ENCODE results near the gene SLC22A23. TPM values are rescaled to one million over a fixed set of nuclear protein-coding genes. Genes with fewer than 3 reads are reported as not detected.

Gene SLC22A23
- total RNA-seq, 1 experiment from 2014 or later, result 38.2 TPM

DNA sequence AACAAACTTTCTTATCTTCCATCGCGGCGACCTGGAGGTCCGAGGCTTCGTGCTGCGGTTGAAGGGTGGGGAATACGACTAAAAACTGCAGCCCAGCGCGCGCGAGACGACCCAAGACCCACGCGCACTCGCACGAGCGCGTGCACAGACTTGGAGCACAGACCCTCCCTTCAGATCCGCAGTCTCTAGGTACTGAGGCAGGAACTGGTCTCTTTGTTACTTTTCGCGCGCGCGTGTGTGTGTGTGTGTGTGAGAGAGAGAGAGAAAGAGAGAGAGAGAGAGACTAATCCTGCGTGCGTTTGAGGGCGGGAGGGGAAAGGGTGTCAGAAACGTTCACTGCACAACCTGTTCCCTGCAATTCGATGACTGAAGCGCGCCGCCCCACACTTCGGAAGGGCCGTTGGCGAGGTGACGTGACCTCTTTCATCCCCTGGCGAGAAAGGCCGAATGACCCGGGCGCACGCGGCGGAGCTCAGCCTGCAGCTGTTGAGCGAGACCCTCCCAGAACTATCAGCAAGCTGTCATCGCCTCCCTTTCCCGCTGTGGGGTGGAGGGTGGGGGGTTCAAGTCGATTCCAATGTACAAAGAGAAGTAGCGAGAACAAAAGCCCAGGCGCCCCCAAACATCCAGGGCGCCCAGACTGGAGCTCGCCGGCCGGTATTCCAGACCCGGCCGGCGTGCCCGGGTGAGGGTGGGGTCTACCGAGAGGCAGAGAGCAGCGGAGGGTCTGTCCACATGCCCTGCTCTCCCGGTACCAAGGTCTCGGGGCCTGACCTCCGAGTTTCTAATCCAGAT is 227.9 kb downstream of the SLC22A23 start (continued):
- TF ChIP-seq, protein P1, sequence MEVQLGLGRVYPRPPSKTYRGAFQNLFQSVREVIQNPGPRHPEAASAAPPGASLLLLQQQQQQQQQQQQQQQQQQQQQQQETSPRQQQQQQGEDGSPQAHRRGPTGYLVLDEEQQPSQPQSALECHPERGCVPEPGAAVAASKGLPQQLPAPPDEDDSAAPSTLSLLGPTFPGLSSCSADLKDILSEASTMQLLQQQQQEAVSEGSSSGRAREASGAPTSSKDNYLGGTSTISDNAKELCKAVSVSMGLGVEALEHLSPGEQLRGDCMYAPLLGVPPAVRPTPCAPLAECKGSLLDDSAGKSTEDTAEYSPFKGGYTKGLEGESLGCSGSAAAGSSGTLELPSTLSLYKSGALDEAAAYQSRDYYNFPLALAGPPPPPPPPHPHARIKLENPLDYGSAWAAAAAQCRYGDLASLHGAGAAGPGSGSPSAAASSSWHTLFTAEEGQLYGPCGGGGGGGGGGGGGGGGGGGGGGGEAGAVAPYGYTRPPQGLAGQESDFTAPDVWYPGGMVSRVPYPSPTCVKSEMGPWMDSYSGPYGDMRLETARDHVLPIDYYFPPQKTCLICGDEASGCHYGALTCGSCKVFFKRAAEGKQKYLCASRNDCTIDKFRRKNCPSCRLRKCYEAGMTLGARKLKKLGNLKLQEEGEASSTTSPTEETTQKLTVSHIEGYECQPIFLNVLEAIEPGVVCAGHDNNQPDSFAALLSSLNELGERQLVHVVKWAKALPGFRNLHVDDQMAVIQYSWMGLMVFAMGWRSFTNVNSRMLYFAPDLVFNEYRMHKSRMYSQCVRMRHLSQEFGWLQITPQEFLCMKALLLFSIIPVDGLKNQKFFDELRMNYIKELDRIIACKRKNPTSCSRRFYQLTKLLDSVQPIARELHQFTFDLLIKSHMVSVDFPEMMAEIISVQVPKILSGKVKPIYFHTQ (CRISPR knock-in tag; IDR thresholded peaks at IDR 0.05), result no peak
- TF ChIP-seq NR2C2 (CRISPR knock-in tag; IDR thresholded peaks at IDR 0.05), result peak; percentile 51; the same call in 1 of the 2 replicates
- TF ChIP-seq, protein P2, sequence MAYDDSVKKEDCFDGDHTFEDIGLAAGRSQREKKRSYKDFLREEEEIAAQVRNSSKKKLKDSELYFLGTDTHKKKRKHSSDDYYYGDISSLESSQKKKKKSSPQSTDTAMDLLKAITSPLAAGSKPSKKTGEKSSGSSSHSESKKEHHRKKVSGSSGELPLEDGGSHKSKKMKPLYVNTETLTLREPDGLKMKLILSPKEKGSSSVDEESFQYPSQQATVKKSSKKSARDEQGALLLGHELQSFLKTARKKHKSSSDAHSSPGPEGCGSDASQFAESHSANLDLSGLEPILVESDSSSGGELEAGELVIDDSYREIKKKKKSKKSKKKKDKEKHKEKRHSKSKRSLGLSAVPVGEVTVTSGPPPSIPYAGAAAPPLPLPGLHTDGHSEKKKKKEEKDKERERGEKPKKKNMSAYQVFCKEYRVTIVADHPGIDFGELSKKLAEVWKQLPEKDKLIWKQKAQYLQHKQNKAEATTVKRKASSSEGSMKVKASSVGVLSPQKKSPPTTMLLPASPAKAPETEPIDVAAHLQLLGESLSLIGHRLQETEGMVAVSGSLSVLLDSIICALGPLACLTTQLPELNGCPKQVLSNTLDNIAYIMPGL (CRISPR knock-in tag; IDR thresholded peaks at IDR 0.05), result no peak
- TF ChIP-seq USF1 (CRISPR knock-in tag; IDR thresholded peaks at IDR 0.05), result no peak
- no peak for TF ChIP-seq SOX15 (CRISPR knock-in tag; IDR thresholded peaks at IDR 0.05)
- no peak for TF ChIP-seq JUN (CRISPR knock-in tag; IDR thresholded peaks at IDR 0.05)
- TF ChIP-seq OVOL2 (CRISPR knock-in tag; IDR thresholded peaks at IDR 0.05; ENCODE audit: borderline replicate concordance), result no peak
- TF ChIP-seq HMGA2 (CRISPR knock-in tag; IDR thresholded peaks at IDR 0.05), result no peak
- no peak for TF ChIP-seq SMAD3 (CRISPR knock-in tag; IDR thresholded peaks at IDR 0.05; ENCODE audit: borderline replicate concordance)
- no peak for TF ChIP-seq RORB (CRISPR knock-in tag; IDR thresholded peaks at IDR 0.05)
- TF ChIP-seq PRRX2 (CRISPR knock-in tag; IDR thresholded peaks at IDR 0.05), result no peak
- peak; percentile 25; the same call in 1 of the 2 replicates for TF ChIP-seq MYBL2 (CRISPR knock-in tag; IDR thresholded peaks at IDR 0.05)
- no peak for TF ChIP-seq NR1H2 (CRISPR knock-in tag; IDR thresholded peaks at IDR 0.05)
- TF ChIP-seq, protein P3, sequence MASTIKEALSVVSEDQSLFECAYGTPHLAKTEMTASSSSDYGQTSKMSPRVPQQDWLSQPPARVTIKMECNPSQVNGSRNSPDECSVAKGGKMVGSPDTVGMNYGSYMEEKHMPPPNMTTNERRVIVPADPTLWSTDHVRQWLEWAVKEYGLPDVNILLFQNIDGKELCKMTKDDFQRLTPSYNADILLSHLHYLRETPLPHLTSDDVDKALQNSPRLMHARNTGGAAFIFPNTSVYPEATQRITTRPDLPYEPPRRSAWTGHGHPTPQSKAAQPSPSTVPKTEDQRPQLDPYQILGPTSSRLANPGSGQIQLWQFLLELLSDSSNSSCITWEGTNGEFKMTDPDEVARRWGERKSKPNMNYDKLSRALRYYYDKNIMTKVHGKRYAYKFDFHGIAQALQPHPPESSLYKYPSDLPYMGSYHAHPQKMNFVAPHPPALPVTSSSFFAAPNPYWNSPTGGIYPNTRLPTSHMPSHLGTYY (CRISPR knock-in tag; IDR thresholded peaks at IDR 0.05), result no peak
- TF ChIP-seq, protein P4, sequence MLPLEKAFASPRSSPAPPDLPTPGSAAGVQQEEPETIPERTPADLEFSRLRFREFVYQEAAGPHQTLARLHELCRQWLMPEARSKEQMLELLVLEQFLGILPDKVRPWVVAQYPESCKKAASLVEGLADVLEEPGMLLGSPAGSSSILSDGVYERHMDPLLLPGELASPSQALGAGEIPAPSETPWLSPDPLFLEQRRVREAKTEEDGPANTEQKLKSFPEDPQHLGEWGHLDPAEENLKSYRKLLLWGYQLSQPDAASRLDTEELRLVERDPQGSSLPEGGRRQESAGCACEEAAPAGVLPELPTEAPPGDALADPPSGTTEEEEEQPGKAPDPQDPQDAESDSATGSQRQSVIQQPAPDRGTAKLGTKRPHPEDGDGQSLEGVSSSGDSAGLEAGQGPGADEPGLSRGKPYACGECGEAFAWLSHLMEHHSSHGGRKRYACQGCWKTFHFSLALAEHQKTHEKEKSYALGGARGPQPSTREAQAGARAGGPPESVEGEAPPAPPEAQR (CRISPR knock-in tag; IDR thresholded peaks at IDR 0.05), result no peak
- TF ChIP-seq, protein P5, sequence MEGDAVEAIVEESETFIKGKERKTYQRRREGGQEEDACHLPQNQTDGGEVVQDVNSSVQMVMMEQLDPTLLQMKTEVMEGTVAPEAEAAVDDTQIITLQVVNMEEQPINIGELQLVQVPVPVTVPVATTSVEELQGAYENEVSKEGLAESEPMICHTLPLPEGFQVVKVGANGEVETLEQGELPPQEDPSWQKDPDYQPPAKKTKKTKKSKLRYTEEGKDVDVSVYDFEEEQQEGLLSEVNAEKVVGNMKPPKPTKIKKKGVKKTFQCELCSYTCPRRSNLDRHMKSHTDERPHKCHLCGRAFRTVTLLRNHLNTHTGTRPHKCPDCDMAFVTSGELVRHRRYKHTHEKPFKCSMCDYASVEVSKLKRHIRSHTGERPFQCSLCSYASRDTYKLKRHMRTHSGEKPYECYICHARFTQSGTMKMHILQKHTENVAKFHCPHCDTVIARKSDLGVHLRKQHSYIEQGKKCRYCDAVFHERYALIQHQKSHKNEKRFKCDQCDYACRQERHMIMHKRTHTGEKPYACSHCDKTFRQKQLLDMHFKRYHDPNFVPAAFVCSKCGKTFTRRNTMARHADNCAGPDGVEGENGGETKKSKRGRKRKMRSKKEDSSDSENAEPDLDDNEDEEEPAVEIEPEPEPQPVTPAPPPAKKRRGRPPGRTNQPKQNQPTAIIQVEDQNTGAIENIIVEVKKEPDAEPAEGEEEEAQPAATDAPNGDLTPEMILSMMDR (IDR thresholded peaks at IDR 0.05), result no peak
- TF ChIP-seq ARID4B (CRISPR knock-in tag; IDR thresholded peaks at IDR 0.05; ENCODE audit: borderline replicate concordance), result no peak
- TF ChIP-seq KAT7 (CRISPR knock-in tag; IDR thresholded peaks at IDR 0.05; ENCODE audit: borderline replicate concordance), result no peak
- TF ChIP-seq ZNF317 (CRISPR knock-in tag; IDR thresholded peaks at IDR 0.05; ENCODE audit: borderline replicate concordance, low read depth), result no peak
- TF ChIP-seq CREM (CRISPR knock-in tag; IDR thresholded peaks at IDR 0.05), result no peak
- TF ChIP-seq CBFB (CRISPR knock-in tag; IDR thresholded peaks at IDR 0.05; ENCODE audit: low read depth), result no peak
- no peak for TF ChIP-seq ZNF121 (CRISPR knock-in tag; IDR thresholded peaks at IDR 0.05)
- no peak for TF ChIP-seq ZNF263 (CRISPR knock-in tag; IDR thresholded peaks at IDR 0.05; ENCODE audit: low read depth)
